COLO668 (cell line): ENCODE results near the gene COPA.
A peak's percentile ranks its signal among the peaks of the same experiment; 100 is the strongest.
"Not testable (repeated sequence)": the region's sequence is repeated elsewhere in the genome, so short reads cannot be mapped to it uniquely, and the experiment has no call there.

ENCODE experiments used
- DNase-seq: peaks from one replicate; lab custom pipeline; 2025; ENCODE audit not compliant: unreplicated experiment; lab: John Stamatoyannopoulos, UW

The COPA gene

DNA sequence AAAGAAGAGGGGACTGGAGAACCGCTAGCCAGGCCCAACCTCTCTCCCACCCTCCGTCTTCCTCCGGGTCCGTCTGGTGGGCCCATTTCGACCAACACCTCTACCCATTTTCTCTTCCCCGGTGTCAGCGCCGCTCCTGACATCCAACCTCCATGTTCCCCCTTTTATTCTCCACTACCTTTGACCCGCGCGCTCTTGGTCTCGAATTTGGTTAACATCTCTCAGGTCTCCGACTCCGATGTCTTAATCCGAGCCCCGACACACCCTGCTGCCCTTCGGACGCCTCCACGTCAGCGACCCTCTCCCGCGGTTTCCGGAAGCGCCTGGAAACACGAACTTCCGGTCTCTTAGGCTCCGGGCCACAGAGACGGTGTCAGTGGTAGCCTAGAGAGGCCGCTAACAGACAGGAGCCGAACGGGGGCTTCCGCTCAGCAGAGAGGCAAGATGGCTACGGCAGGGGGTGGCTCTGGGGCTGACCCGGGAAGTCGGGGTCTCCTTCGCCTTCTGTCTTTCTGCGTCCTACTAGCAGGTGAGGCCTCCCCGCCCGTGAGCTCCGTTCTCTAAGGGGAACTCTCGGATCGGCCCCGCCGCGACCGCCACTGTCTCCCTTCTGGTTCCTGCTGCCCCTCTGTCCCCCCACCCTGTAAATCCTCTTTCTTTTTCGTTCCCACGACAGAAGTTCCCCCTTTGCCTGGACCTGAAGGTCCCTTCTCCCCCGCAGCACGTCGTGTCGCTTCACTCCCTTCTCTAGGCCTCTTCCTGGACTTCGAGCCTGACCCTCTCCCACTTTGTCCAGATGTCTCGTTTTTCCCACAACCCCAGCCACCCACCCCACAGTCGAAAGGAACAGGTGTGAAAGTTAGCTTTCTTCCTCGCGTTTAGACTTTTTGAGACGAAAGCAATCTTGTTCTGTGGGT lies at the start of gene COPA, which contains the start of gene NCSTN:
Gene COPA (minus strand): TSS at position 298 of the 917 bp plus-strand sequence. CDS start 80 bp downstream, at position 218.
Gene NCSTN (plus strand): TSS at position 431 of the 917 bp plus-strand sequence. CDS start 14 bp downstream, at position 445.
- DNase-seq = peak; percentile 94

DNA sequence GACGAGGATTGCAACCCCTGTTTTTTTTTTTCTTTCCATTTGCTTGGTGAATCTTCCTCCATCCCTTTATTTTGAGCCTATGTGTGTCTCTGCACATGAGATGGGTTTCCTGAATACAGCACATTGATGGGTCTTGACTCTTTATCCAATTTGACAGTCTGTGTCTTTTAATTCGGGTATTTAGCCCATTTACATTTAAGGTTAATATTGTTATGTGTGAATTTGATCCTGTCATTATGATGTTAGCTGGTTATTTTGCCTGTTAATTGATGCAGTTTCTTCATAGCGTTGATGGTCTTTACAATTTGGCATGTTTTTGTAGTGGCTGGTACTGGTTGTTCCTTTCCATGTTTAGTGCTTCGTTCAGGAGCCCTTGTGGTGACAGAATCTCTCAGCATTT lies 45.4 kb upstream of the COPA start:
- DNase-seq = not testable (repeated sequence)

DNA sequence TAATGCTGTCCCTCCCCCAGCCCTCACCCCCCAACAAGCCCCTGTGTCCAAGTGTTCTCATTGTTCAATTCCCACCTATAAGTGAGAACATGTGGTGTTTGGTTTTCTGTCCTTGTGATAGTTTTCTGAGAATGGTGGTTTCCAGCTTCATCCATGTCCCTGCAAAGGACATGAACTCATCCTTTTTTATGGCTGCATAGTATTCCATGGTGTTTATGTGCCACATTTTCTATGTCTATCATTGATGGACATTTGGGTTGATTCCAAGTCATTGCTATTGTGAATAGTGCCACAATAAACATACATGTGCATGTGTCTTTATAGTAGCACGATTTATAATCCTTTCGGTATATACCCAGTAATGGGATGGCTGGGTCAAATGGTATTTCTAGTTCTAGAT lies 41.8 kb upstream of the COPA start:
- not testable (repeated sequence) for DNase-seq

DNA sequence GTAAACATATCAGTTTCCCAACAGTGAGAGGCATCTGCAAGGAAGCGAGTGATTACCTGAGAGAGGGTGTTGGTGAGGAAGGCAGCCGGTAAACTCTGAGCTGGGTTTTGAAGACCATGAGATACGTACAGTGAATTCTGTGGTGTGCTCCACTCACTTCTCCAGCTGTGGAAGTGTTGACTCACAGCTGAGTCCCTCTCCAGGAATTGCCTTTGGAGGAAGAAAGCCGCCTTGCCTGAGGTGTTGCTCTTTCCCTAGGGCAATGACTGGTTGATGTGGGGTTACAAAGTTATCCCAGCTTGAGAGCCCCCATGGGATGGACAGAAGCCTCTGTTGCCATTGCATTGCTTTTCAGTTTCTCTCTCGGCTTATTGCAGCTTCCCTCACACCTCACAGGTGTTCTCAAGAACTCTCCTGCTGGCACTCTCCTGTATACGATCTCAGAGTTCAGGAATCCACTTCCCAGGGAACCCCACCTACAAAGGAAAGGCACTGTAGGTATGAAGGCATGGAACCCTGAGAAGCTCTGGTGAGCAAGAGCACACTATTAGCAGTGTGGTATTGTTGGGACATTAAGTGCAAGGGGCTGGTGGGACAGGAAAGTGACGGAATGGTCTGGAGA lies 34.6 kb upstream of the COPA start:
- no peak for DNase-seq

DNA sequence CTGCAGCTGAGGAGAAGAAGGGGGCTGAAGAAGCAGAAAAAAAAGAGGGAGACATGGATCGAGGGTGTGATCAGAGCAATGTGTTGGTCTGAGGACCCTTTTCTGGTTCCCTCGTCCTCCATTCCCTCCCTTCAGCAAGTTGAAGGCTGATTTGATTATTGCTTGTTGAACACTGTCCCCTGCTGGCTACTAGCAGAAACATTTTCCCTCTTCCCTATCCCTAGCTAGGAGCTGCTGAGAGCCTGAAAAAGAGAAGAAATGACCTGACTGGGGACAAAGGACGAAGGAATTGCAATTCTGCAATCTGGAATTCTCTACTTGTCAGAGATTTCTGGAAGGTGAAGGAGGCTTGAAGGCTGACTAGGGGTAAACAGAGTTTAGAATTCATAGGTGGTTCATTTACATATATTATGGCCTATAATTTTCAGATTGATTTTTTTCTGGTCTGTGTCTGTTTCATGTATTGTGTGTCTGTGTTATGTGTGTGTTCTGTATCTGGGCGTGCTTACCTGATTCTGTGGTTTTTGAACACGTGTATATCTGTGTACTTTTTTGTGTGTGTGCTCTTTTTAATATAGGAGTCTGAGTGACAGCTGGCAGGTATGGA lies 33.6 kb upstream of the COPA start:
- DNase-seq = peak; percentile 41

DNA sequence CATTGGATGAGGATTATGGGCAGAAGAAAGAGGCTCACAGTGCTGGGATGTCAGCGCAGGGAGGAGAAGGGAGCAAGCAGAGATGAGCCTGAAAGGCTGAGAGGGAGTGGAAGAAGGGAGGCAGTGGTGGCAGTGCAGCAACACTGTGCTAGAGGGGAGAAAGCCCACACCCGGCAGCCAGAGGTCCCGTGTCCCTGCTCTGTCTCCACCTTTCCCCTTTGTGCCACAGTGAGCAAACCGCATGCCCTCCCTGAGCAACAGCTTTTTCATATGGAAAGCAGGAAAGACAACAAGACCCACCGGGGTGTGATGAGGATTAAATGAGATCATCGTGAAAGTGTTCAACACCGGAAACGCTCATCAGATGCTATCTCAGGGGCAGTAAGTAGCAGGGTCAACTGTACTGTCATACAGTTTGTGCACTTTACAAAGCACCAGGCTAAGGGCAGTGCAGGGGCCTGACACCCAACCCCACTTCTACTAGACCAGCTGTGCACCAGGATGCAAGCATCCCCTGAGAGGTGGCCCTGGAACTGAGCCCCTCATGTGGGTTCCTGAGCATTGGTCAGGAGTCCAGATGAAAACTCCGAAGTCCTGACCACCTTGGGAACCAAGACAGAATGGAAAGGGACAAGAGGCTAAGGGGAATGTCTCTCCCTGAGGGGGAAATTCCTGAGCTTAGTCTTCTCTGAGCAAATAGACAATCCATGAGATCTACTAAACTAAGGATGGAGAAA lies 32.9 kb upstream of the COPA start:
- peak; percentile 12 for DNase-seq

DNA sequence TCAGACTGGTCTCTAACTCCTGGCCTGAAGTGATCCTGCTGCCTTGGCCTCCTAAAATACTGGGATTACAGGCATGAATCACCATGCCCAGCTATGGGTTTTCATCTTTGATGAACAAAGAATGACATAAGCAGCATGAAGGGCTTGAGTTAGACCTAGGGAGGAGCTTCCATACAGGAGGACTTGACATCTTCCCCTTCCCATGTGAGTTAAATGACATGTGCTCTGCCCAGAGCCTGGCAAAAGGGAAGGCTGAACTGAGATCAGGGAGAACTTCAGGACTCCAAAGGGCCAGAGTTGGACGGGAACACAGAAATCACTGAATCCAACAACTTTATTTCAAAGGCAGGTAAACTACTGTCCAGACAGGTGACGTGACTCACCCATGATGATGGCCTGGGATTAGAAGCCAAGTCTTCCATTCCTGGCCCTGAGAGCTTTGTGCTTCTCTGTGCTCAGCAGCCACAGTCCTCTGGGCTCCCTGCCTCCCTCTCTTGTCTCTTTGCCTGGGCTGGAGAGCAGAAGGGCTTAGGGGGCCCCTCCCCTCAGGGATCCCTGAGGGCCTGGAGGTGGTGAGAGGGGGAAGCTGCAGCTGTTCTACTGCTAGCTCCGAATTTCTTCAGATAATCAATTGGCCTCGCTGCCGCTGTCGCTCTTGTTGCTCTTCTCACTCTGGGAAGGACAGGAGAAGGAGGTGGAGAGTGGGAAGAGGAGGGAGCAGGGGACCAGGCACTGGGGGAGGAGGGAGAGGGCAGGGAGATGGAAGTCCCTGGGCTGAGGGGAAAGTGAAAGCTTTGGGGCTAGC lies 31.5 kb upstream of the COPA start:
- no peak for DNase-seq

DNA sequence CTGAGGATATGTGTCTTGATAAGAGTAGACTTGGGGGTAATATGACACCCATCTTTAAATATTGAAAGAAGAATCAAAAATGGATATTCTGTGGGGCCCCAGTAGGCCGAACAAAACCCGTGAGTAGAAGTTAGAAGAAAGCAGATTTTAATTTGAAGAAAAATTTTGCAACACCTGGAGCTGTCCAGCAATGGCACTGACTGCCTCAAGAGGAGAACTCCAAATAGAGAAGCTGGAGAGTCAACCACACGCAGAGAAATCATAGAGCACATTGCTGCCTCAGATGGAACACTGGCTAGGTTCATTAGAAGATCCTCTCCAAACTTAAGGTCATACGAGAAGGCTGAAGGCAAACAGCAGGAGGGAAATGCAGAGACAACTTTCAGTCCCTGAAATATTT lies 30.6 kb upstream of the COPA start:
- no peak for DNase-seq

DNA sequence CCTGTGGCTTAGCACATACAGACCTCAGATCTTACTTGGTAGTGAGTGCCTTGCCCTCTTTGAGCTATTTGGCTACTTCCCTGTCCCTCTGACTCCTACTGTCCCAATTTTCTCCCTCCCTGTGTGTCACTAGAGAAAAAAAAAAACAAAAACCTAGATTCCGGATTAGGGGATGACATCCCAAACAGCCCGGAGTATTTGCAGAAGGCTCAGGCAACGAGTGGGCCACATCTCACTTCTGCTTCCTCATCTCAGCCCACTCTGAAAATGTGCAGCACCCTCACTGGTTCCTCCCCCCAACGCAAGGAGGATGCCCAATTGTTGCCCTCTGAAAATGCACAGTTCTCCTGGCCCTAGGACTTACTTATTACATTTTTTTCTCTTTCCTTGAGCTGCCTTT lies 28.7 kb upstream of the COPA start:
- no peak for DNase-seq

DNA sequence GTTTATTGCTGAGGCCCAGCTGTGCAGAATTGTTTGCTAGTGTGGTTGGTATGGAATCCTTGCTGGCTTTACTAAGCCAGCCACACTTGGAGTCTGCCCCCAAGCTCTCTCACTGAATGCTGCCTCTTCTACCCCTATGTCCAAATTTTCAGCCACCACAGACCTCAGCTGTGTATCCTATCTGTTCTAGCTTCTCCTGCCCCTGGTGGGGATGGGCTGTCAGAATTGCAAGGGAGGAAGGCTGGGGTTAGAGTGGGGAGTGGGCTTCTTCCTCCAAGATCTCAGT lies 28.2 kb upstream of the COPA start:
- DNase-seq = no peak

DNA sequence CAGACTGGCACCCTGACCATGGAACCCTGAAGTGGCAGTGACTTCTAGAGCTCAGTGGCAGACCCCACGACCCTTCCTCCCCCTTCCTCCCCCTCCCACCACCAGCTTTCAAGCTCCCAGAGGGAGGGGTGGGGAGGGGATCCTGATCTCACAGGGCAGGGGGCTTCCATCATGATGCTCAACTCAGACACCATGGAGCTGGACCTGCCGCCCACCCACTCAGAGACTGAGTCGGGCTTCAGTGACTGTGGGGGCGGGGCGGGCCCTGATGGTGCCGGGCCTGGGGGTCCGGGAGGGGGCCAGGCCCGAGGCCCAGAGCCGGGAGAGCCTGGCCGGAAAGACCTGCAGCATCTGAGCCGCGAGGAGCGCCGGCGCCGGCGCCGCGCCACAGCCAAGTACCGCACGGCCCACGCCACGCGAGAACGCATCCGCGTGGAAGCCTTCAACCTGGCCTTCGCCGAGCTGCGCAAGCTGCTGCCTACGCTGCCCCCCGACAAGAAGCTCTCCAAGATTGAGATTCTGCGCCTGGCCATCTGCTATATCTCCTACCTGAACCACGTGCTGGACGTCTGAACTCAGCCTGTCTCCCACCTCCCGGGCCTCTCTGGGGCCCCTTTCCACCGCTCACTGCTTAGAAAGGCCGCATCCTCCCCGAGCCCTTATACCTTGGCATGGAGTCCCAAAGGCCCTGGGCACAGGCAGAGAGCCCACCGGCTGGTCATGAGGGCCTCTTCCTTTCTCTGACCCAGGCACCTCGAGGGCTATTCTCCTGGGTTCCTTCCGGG lies 27.7 kb upstream of the COPA start:
- DNase-seq = no peak

DNA sequence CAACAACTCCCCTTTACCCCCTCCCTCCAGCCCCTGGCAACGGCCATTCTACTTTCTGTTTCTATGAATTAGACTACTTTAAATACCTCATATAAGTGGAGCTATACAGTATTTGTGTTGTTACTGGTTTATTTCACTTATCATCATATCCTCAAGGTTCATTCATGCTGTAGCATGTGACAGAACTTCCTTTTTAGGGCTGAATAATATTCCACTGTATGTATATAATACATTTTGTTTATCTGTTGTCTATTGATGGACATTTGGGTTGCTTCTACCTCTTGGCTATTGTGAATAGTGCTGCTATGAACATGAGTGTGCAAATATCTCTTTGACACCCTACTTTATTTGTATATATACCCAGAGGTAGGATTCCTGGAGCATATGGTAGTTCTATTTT lies 26.0 kb upstream of the COPA start:
- no peak for DNase-seq

DNA sequence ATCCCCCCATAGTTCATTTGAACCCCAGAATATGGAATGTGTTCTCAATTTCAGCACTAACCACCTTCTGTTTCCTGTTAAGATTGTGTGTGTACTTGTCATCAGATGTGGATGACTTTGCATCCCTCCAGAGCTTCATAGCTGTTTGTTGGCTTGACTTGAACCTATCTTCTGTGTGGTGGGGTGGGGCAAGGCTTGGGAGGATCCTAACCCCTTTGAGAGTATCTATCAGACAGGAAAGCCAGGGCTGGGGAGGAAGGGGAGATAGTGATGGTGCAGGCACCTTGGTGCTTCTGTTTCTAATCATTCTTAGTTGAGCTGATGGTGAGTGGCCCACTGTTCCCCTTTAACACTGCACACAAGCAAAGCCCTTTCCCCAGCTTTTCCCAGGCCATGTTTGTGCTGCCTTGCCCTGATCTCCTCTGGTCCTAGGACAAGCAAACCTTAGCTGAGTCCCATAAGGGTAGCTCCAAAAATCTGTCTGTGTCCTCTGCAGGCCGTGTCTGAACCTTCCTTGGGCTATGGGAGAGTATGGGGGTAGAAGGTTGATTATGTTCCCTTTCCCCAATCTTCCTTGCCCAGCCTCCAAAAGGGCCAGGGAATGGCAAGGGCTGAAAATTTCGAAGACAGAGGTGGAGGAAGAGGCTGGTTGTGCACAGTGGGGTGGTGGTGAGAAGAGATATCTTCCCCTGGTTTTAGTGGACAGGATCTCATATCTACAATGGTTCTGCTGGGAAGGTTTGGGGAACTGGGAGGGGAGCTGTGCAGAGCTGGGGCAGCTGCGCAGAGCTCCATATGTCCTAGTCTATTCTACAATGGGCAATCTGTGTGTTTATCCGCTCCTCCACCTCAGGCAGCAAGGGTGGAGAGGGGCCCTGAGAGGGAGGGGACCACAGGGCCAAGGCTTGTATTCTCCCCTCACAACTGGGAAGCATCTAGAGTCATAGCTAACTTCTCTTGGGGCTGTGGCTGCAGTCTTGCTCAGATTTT lies 25.2 kb upstream of the COPA start:
- DNase-seq = no peak

DNA sequence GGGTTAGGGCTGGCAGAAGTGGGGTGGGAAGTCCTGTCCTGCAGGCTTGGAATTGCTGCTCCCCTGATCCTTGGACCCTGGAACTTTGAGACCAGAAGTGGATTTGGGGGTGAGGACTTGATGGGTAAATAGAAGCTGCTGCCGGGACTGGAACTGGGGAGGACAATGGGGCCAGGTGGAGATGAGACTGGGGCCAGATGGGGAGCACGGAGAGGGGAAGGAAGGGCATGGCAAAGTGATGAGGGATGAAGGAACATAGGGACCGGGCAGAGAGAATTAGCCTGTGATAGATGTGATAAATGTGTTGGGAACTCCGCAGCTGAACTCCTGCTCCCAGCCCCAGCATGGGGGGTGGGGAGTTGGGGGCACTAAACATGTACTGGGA lies 24.5 kb upstream of the COPA start:
- no peak for DNase-seq

DNA sequence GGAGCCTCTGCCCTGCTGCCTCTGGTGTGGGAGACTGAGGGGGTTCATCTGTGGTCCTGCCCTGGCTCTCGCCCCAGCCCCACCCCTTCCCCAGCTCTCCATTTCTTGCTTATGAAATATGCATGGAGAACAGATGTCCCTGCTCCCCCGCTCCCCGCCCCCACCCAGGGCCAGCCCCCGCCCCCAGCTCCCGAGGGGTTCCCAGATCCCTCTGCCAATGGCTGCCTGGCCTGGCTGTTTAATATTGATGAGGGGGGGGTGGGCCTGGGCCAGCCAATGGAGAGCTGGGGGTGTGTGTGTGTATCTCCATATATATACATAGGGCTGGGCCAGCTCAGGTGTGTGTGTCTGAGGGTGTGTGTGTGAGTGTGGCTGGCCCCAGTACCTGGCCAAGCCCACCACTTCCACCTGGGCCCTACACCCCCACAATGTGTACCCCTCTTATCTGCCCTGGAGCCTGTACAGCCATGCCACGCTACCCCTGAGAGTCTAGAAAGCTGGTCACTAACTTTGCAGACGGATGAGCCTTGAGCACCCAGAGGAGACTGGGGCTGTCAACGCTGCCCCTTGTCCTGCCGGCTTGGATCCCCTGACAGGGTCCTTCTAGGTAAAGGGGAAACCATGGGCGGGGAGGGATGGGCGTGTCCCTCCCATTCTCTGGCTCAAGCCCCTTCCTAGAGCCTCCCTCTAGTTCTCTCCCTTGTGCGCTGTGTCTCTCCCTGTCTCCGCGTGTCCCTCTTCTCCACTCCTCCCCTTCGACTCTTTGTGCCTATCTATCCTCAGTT lies 23.9 kb upstream of the COPA start, which contains the start of gene NHLH1:
Gene NHLH1 (plus strand): TSS at position 341 of the 785 bp plus-strand sequence. CDS start 3,661 bp downstream, outside the sequence.
- no peak for DNase-seq

DNA sequence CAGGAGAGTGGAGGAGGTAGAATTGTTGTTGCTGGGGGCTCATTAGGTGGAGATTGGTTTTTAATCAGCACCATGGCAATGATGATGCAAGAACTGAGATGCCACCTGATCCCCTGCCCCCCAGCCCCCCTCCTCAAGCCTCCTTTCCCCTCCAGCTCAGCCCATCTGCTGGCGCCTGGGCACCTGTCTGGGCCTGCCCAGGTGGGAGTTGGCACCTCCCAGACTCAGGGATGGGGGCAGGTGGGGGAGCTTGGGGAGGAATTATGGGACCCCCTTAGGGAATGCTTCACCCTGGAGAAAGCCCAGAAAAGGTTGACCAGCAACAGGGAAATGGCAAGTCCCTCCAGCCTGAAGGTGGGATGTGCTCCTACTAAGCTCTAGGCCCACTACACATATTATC lies 22.3 kb upstream of the COPA start:
- no peak for DNase-seq

DNA sequence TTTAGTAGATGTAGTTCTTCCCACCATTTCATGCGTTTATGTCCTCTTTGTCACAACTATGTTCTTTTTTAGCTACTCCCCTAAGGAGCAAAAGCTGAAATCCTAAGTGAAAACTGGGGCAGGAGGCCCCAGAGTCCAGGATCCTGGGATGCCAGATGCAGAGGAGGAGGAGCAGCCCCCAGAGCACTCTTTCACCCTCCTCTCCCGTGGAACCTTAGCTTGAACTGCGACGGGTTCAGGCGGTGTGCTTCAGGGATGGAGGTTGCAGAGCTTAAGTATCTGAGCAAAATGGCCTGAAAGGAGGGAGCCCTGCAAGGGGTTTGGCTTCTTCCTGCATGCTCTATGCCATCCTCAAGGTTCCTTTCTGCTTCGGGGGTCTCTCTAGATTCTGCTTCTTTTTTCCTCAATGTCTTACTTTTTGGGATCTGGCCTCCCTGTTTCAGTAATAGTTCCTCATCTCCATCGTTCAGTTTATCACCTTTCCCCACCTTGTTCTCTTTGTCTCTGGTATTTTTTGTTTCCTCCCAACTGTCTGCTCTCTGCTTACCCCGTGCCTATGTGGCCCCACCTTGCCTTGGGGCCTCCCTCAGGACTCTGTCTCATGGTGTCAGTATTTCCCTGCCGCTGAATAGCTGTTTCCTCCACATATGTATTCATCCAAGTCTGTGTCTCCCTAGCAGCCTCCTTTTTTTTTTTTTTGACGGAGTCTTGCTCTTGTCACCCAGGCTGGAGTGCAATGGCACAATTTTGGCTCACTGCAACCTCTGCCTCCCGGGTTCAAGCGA lies 21.1 kb upstream of the COPA start:
- DNase-seq = no peak
